Measurements from ENCODE around the gene PPM1H. TPM values are rescaled to one million over a fixed set of nuclear protein-coding genes. Genes with fewer than 3 reads are reported as not detected.
A peak's percentile ranks its signal among the peaks of the same experiment; 100 is the strongest.
"Not testable (repeated sequence)": the region's sequence is repeated elsewhere in the genome, so short reads cannot be mapped to it uniquely, and the experiment has no call there.

PPM1H gene
- total RNA-seq, 6 experiments from 2014 or later, result 7.0 to 20.9 (median 8.4) TPM

GRCh38 chr12:62814243-62814642 is 120.7 kb downstream of the PPM1H start:
- Mint-ChIP-seq H3K4me1 (ENCODE audit: low read depth) (peaks cover 27% of the 10 kb centered on the region), H3K27ac (no peak overlapping the region), H3K9me3 (no peaks in the 10 kb centered on the region), H3K36me3 (ENCODE audit: low read depth) (no peaks in the 10 kb centered on the region), H3K27me3 (ENCODE audit: insufficient read depth) (no peaks in the 10 kb centered on the region; the same call in 1 of the 2 replicates), H3K4me3 (no peak overlapping the region)
- TF ChIP-seq, protein P1, sequence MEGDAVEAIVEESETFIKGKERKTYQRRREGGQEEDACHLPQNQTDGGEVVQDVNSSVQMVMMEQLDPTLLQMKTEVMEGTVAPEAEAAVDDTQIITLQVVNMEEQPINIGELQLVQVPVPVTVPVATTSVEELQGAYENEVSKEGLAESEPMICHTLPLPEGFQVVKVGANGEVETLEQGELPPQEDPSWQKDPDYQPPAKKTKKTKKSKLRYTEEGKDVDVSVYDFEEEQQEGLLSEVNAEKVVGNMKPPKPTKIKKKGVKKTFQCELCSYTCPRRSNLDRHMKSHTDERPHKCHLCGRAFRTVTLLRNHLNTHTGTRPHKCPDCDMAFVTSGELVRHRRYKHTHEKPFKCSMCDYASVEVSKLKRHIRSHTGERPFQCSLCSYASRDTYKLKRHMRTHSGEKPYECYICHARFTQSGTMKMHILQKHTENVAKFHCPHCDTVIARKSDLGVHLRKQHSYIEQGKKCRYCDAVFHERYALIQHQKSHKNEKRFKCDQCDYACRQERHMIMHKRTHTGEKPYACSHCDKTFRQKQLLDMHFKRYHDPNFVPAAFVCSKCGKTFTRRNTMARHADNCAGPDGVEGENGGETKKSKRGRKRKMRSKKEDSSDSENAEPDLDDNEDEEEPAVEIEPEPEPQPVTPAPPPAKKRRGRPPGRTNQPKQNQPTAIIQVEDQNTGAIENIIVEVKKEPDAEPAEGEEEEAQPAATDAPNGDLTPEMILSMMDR (IDR thresholded peaks at IDR 0.05), result no peak
- DNase-seq, result no peak

DNA sequence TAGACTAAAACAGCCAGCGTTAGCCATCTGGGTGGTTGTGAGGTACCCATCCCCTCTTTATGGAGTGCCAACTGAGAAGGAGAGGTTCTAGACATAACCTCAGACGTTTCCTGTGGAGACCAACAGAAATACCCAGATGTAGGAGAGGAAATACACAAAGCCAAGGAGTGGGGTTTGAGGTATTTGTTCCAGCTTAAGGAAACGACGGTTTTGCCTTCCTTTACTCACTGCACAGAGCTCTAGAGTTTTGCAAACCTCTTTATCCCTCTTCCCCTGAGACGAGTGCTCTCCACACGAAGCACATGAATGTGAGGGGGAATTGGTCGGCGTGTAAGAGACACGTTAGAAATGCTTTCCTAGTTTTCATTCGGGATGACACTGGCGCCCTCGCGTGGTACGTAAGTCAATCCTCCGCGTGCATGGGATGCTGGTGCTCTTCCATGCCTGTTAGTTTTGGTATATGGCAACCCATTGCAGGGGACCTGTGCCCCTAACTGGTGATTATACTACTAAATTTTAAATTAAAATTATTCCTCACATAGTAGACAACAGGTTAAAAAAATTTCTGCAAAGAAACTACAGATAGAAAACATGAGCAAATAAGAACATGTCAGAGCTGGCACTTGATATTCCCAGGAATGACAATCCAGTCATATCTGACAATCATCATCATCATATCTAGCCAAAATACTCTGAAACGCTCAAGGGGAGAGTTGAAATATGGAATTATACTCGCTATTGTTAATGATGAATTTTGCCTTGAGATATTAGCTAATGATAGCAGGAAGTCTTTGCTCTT is 121.7 kb downstream of the PPM1H start:
- no peaks in the 10 kb centered on the region; the same call in 1 of the 2 replicates for H3K27me3 Mint-ChIP-seq (ENCODE audit: insufficient read depth)
- peaks cover 24% of the 10 kb centered on the region for H3K4me1 Mint-ChIP-seq (ENCODE audit: low read depth)
- no peaks in the 10 kb centered on the region for H3K36me3 Mint-ChIP-seq (ENCODE audit: low read depth)
- H3K9me3 Mint-ChIP-seq, result no peaks in the 10 kb centered on the region
- peak overlapping the region; percentile 74 for H3K4me3 Mint-ChIP-seq
- H3K27ac Mint-ChIP-seq, result peak overlapping the region; percentile 18; the same call in 1 of the 2 replicates
- TF ChIP-seq, protein P1 (IDR thresholded peaks at IDR 0.05), result peak; percentile 83
- DNase-seq, result peak; percentile 32

GRCh38 chr12:62811481-62811880 is 123.5 kb downstream of the PPM1H start:
- H3K4me3 Mint-ChIP-seq; H3K36me3 Mint-ChIP-seq (ENCODE audit: low read depth); H3K27ac Mint-ChIP-seq; DNase-seq; H3K27me3 Mint-ChIP-seq (ENCODE audit: insufficient read depth); H3K9me3 Mint-ChIP-seq: not testable (repeated sequence)
- peaks cover 15% of the 10 kb centered on the region for H3K4me1 Mint-ChIP-seq (ENCODE audit: low read depth)

DNA sequence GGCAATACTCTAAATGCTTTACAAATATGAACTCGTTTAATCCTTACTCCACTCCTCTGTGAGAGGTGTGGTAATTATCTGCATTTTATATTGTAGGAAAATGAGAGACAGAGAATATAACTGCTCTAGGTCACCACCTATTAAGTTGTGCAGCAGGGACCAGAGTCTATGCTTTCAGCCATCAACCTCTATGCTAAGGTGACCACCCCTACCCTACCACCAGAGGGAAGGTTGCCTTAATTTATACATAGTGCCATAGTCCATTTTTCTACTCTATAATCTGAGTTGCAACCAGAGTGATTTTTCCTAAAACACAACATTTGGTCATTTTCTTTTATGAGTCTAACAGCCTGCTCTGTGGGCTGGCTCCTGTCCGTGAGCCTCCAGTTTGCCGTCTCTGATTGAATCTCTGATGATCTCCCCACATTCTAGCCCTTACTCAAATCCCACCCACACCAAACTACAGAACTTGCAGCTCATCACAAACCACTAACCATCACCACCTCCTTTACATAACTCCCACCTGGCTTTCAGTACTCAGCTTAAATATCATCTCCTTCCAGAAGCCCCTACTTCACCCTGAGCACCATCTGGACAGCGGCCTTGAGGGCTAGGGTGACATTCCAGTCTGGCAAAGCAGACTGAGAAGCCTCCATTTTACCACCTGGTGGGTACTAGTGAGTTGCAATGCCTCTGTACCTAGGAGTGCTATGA is 126.6 kb downstream of the PPM1H start:
- no peaks in the 10 kb centered on the region for H3K36me3 Mint-ChIP-seq (ENCODE audit: low read depth)
- H3K4me3 Mint-ChIP-seq, result no peak overlapping the region
- TF ChIP-seq, protein P1 (IDR thresholded peaks at IDR 0.05), result peak; percentile 35
- no peaks in the 10 kb centered on the region; the same call in 1 of the 2 replicates for H3K27me3 Mint-ChIP-seq (ENCODE audit: insufficient read depth)
- peaks cover 13% of the 10 kb centered on the region for H3K4me1 Mint-ChIP-seq (ENCODE audit: low read depth)
- H3K27ac Mint-ChIP-seq, result no peak overlapping the region
- DNase-seq, result no peak
- H3K9me3 Mint-ChIP-seq, result no peaks in the 10 kb centered on the region

DNA sequence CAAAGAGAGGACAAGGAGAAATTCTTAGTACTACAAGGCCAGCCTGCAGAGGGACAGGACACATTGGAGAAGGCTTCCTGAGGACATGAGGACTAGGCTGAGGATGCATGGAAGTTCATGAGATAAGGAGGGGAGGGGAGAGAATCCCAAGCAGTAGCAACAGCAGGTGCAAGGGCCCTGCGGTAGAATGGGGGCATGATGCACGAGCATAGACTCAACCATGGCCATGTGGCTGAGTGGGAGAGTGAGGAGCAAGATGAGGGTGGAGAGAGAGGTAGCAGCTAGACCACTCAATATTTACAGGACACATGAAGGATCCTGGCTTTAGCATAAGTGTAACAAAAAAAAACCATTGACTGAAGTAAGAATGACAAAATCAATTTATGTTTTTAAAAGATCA is 128.1 kb downstream of the PPM1H start:
- no peak overlapping the region for H3K27ac Mint-ChIP-seq

More for the DNA sequence above, 128.1 kb downstream of the PPM1H start:
- peaks cover 5% of the 10 kb centered on the region; the same call in 1 of the 2 replicates for H3K4me1 Mint-ChIP-seq (ENCODE audit: low read depth)
- no peaks in the 10 kb centered on the region; the same call in 1 of the 2 replicates for H3K27me3 Mint-ChIP-seq (ENCODE audit: insufficient read depth)
- H3K9me3 Mint-ChIP-seq, result no peaks in the 10 kb centered on the region
- no peaks in the 10 kb centered on the region for H3K36me3 Mint-ChIP-seq (ENCODE audit: low read depth)
- no peak for DNase-seq
- TF ChIP-seq, protein P1 (IDR thresholded peaks at IDR 0.05), result no peak
- no peak overlapping the region for H3K4me3 Mint-ChIP-seq

Data from HFFc6 (cell line).